ENCODE results near the gene TMEM203. TPM values are rescaled to one million over a fixed set of nuclear protein-coding genes. Genes with fewer than 3 reads are reported as not detected.

The TMEM203 gene
- total and polyA plus RNA-seq, 2 of the 13 experiments (the other 11 are each of a cell fraction or from before 2014, with no cell fraction given): 23.4 to 36.7 TPM

GRCh38 chr9:137240841-137241489, 35.5 kb upstream of the TMEM203 start, which contains the start of gene TUBB4B (continued):
- TF ChIP-seq TFE3 (CRISPR knock-in tag; IDR thresholded peaks at IDR 0.05) (peak; percentile 74), FOXO4 (CRISPR knock-in tag; conservative IDR thresholded peaks at IDR 0.05) (no peak), ZNF792 (CRISPR knock-in tag; IDR thresholded peaks at IDR 0.05) (0 out of 2 replicates have a peak, but pooled peaks have one; percentile 44), PRMT3 (CRISPR knock-in tag; IDR thresholded peaks at IDR 0.05; ENCODE audit: borderline replicate concordance, low read depth) (no peak), ZBTB14 (CRISPR knock-in tag; IDR thresholded peaks at IDR 0.05) (peak; percentile 31; the same call in 1 of the 2 replicates), MAFG (CRISPR knock-in tag; IDR thresholded peaks at IDR 0.05) (no peak), ZNF574 (CRISPR knock-in tag; IDR thresholded peaks at IDR 0.05) (peak; percentile 63; the same call in 1 of the 2 replicates), ZNF343 (CRISPR knock-in tag; IDR thresholded peaks at IDR 0.05) (no peak), FOXM1 (CRISPR knock-in tag; IDR thresholded peaks at IDR 0.05) (peak; percentile 96), ZBTB42 (CRISPR knock-in tag; IDR thresholded peaks at IDR 0.05) (no peak), CEBPZ (IDR thresholded peaks at IDR 0.05; ENCODE audit: low read length) (peak; percentile 85), ISL2 (CRISPR knock-in tag; IDR thresholded peaks at IDR 0.05) (peak; percentile 56), ZNF850 (CRISPR knock-in tag; conservative IDR thresholded peaks at IDR 0.05) (no peak), PHF5A (CRISPR knock-in tag; IDR thresholded peaks at IDR 0.05; ENCODE audit: low read depth, unreplicated experiment) (no peak), CBX1 (IDR thresholded peaks at IDR 0.05; ENCODE audit: low read depth) (peak; percentile 97), ZMAT5 (CRISPR knock-in tag; IDR thresholded peaks at IDR 0.05; ENCODE audit: borderline replicate concordance, low read depth) (no peak), KLF9 (CRISPR knock-in tag; IDR thresholded peaks at IDR 0.05; ENCODE audit: low read depth) (no peak), ZNF597 (CRISPR knock-in tag; IDR thresholded peaks at IDR 0.05) (no peak)
